ENCODE data around the gene FCN2. TPM values are rescaled to one million over a fixed set of nuclear protein-coding genes. Genes with fewer than 3 reads are reported as not detected.

FCN2 gene
- total and polyA plus RNA-seq, 2 of the 13 experiments (the other 11 are each of a cell fraction or from before 2014, with no cell fraction given), result not detected

- no peak for TF ChIP-seq ZNF503 (CRISPR knock-in tag; IDR thresholded peaks at IDR 0.05)
- no peak for TF ChIP-seq ZNF280B (CRISPR knock-in tag; IDR thresholded peaks at IDR 0.05; ENCODE audit: borderline replicate concordance)
- no peak for TF ChIP-seq MEIS1 (CRISPR knock-in tag; IDR thresholded peaks at IDR 0.05; ENCODE audit: borderline replicate concordance)
- TF ChIP-seq FOXO1 (CRISPR knock-in tag; IDR thresholded peaks at IDR 0.05), result no peak
- TF ChIP-seq ELK4 (CRISPR knock-in tag; IDR thresholded peaks at IDR 0.05; ENCODE audit: borderline replicate concordance), result no peak
- TF ChIP-seq ZNF512B (CRISPR knock-in tag; IDR thresholded peaks at IDR 0.05; ENCODE audit: borderline replicate concordance), result no peak
- TF ChIP-seq GTF2F1 (IDR thresholded peaks at IDR 0.05; ENCODE audit: low read length), result no peak
- no peak for TF ChIP-seq NFYC (CRISPR knock-in tag; IDR thresholded peaks at IDR 0.05)
- no peak for TF ChIP-seq NFE2L2 (IDR thresholded peaks at IDR 0.05; ENCODE audit: low read length)
- no peak for TF ChIP-seq ARNT (IDR thresholded peaks at IDR 0.05)
- no peak for TF ChIP-seq ZNF484 (CRISPR knock-in tag; IDR thresholded peaks at IDR 0.05; ENCODE audit: borderline replicate concordance, low read depth)
- no peak for TF ChIP-seq ZNF878 (CRISPR knock-in tag; IDR thresholded peaks at IDR 0.05)
These were observed 49.8 kb downstream of the FCN2 start (continued) for GRCh38 chr9:134930398-134930797.

Data from HepG2 (cell line).